Epidermal melanocyte (primary cell): ENCODE measurements around the gene CSTB.

Experiments
- DNase-seq: peaks from one replicate; pipeline ENCODE4 v3.0.0; 2011; ENCODE audit warnings: low spot score; ENCODE audit not compliant: insufficient read length

Gene CSTB

DNA sequence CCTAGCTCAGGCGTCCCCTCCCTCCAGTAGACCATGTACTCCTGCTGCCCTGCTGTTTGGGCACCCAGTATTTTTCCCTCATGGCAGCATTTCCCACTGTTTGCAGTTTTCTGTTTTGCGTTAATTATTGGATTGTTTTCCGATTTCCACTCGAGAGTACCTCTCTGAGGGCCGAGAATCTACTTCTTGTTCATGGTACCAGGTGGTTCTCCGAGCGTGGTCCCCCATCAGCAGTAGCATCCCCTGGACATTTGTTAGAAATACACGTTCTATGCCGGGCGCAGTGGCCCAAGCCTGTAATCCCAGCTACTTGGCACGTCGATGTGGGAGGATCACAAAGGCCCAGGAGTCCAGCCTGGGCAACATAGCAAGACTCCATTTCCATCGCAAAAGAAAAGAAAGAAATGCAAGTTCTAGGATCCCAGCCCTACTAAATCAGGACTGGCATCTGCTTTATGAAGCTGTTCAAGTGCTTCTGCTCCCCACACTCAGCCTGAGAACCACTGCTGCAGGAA is 14.0 kb upstream of the CSTB start:
- DNase-seq, result no peak

DNA sequence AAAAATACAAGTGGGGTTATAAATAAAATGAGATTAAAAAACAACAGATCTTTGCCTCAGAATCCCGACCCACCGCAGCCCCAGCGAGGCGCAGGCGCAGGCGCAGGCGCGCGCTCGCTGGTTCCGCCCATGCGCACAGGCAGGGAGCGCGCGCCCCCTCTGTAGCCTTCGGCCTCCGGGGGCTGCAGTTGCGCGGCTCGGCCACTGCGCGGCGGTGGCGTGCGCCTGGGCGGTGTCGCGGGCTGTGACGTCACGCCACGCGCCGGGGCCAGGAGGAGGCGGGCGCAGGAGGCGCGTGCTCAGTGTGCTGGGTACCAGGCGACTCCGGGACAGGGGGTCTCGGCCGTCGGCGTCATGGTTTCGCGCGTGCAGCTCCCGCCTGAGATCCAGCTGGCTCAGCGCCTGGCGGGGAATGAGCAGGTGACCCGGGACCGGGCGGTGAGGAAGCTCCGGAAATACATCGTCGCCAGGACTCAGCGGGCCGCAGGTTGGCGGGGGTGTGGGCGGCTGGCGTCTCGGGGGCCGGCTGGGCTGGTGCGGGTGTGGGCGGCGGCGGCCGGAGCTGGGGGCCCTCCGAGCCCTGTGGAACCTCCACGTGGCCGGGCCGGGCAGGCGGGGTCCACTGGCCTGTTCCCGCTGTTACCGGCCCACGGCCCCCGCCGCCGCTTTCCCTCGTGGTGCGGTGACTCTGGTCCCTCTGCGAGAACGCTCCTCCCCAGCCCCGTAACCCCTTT is 13.3 kb upstream of the CSTB start, which contains the start of gene RRP1:
TSS of gene RRP1 (plus strand) at position 302 of the 734 bp plus-strand sequence. CDS start at position 355, 53 bp downstream.
- peak; percentile 97 for DNase-seq

DNA sequence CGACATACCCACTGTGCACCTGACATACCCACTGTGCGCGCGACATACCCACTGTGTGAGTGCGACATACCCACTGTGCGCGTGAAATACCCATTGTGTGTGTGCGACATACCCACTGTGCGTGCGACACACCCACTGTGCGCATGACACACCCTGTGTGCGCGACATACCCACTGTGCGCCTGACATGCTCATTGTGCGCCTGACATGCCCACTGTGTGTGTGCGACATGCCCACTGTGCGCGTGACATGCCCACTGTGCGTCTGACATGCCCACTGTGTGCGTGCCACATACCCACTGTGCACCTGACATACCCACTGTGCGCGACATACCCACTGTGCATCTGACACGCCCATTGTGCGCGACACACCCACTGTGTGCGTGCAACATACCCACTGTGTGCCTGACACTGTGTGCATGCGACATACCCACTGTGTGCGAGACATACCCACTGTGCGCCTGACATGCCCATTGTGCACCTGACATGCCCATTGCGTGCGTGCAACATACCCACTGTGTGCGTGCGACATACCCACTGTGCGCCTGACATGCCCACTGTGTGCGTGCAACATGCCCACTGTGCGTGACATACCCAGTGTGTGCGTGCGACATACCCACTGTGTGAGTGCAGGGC is 10.8 kb upstream of the CSTB start:
- no peak for DNase-seq

DNA sequence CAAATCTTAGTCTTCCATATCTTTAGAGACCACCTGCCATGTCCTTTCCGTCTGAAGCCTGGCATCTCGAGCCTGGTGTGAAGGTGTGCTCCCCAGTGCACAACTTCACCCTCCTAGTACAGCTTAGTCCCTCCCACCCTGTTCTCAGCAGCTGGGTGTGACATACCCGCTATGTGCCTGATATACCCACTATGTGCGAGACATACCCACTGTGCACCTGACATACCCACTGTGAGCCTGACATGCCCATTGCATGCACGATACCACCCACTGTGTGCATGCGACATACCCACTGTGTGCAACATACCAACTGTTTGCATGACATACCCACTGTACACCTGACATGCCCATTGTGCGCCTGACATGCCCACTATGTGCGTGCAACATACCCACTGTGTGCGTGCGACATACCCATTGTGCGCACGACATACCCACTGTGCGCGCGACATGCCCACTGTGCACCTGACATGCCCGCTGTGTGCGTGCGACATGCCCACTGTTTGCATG is 10.2 kb upstream of the CSTB start:
- no peak for DNase-seq

DNA sequence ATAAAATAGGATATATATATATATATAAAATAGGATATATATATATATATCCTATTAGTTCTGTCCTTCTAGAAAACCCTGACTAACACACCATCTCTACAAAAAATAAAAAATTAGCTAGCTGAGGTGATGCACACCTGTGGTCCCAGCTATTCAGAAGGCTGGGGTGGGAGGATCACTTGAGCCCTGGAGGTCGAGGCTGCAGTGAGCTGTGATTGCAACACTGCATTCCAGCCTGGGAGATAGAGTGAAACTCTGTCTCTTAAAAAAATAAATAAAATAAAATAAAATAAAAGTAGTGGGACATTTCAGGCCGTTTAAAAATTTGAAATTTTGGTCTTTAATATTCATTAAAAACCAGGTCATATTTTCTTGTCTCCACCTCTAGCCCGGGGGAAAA is 9.0 kb upstream of the CSTB start:
- DNase-seq, result no peak

DNA sequence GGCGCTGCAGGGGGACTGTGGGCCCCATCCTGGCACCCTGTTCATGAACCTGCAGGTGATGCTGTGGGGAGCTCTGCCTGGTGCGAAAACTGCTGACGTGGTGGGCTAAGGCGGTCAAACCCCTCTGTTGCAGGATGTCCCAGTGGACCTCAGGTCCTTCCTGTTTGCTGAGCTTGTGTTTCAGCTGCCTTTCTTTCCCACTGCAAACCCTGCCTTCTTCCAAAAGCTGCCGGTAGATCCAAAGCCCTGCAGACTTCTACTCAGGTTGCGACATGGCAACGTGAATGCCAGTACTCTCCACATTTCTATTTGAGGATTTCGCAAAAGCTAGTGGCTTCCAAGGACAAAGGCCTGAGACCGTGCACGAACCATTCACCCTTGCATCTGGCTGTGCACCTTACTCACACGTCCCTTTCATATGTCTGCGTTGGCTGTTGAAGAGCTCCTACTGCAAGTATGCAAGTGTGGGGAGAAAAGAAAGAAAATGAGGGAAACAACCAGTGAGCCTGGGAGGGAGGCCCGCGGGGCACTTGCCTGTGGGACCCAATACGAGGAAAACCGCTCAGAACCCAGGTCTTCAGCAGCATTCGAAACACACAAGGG is 7.1 kb upstream of the CSTB start:
- no peak for DNase-seq

DNA sequence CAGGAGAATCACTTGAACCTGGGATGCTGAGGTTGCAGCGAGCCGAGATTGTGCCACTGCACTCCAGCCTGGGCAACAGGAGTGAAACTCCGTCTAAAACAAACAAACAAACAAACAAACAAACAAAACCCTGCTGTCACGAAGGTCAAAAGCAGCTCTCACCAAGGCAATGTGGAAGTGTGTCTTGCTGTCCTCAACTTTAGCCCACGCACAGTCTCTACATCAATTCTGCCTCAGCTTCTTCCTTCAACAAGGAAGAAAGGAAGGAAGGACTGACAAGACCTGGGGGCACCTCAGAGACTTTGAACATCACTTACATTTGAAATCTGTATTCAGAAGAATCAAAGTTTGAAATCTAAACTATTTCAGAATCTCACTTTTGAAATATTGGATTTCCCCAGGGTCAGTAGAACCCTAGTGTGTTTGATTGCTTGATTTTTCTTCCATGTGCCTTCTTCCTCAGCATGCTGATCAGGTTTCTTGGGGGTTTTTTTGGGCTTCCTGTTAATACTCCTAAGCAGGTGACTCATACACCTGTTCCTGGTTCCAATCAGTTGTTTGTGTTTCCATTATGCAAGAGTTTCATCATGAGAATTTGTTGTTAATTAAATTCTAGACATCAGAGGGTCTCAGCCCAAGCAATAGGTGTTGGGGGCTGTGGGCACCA is 6.5 kb upstream of the CSTB start:
- no peak for DNase-seq

DNA sequence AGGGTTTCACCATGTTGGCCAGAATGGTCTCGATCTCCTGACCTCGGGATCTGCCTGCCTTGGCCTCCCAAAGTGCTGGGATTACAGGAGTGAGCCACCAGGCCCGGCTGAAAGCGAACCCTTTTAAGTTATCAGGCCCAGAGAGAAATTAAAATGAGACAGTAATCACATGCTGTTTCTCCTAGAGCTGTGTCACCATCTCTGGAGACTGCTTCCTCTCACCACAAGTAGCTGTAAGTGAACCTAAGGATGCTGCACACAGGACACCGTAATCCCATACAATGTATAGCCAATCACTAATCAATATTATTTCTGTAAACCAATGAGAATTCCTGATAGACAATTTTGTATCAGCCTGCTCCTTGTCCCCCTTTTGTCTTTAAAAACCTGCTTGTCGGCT is 5.7 kb upstream of the CSTB start:
- DNase-seq, result no peak

DNA sequence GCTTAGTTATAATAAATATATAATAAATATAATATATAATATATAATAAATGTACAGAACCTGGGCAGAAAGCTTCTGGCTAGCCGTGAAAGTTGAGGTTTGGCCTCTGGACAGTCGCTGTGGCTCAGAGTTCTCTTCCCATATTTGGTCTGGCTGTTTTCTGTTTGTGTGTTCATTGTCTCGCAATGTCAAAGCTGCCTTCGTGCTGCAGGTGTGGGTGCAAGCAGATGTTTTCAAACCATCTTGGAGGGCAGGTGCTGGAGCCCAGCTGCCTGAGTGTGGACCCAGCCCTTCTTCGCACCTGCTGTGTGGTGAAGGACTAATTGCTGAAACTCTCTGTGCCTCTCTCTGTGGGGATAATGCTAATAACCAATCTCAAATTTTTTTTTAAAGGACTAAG is 3.6 kb upstream of the CSTB start:
- no peak for DNase-seq

DNA sequence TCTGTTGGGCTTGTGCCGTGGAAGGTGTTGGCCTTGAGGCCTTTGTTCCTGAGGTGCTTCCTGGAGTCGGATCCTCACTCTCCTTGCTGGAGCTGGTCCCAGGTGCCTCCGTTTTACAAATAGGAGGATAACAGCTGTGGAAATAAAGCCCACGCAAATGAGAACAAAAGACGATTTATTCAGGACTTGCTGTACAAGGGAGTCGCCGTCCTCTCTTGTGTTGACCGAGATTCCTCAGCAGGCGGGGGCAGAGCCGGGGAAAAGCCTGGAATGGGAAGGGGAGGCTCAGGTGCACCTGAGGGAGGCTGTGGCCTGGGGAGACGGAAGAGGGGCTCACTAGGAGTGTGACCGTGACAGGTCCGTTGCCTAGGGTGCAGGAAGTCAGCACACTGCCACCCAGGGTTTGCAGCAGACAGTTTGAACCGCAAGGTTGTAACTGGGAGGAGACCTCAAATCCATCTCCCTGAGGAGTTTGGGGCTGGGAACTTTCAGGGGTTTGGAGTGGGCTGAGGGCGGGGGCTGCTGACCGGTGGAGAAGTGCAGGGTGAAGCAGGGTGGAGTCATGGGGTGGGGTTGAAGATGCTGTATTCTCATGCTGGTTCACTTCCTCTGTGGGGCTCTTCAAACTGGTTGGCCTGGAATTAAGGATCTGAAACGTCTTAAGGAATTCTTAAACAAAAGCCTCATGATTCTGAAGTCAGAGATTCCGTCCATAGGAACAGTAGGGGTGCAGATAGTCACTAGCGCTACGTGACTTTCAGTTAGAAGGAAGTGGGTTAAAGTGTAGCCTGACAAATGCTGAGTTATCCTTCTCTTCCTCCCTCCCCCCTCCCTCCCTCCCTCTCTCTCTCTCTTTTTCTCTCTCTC is 2.6 kb upstream of the CSTB start:
- no peak for DNase-seq

DNA sequence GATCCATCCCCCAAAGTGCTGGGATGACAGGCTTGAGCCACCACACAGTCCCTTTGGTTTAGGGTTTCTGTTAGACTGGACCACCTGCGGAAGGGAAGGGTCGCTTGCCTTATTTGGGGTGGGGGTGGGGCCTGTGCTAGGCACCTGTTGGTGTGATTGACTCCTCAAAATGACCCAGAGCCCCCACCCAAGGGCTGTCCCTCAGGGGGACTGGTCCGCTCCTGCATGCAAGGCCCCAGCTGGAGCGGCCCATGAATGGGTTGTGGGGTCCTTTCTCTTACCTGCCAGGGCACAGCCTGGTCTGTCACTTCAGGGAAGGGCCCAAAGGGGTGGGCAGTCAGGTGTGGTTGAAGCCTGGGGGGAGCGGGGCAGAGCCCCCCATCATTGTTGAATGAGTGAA is 1.8 kb upstream of the CSTB start:
- DNase-seq, result no peak

DNA sequence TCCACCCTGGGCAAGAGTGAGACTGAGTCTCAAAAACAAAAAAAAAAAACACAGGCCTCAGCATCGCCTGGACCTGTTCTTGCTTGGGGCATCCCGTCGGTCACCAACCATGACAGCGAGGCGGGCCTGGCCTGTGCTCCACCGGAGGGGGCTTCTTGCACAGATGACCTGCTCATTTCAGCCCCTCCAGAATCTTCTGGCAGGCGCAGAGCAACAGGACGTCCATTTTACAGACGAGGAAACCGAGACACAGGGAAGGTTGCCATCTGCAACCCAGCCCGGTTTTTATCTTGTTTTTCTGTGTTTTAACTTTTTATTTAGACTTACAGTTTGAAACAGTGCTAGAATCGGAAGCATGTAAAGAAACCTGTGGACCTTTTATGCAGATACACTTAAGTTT is 918 bp downstream of the CSTB start:
- DNase-seq, result no peak

DNA sequence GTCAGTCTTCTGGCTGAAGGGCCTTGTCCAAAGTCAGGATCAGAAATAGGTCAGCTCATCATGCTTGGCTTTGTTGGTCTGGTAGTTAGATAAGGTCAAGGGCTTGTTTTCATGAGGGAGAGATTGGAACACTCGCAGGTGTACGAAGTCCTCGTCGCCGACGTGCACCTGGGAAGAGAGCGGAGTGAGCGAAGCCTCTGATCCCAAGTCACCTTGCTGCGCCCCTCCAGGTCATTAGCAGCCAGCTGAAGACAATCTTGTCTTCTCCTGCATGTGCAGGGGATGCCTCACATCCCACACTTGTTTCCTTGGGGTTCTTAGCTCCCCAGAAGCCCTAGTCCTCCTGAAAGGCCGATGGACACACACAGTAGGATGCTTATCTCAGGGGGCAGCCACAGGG is 1.9 kb downstream of the CSTB start:
- DNase-seq, result no peak

DNA sequence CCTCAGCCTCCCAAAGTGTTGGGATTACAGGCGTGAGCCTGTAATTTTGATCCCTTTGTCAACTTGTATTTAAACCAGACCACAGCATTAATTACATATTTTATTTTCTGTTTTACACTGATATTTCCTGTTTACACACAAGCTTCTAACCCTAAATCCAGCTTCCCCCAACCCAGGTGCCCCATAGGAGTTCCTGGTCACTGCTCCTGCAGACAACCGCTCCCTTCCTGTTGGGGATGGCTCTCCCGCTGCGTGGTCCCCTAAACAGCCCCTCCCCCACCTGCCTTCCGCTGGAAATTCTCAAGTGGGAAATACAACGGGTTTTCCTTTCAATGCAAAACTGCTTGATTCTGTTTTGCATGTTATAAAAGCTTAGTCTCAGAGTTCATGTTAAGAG is 3.7 kb downstream of the CSTB start:
- no peak for DNase-seq

DNA sequence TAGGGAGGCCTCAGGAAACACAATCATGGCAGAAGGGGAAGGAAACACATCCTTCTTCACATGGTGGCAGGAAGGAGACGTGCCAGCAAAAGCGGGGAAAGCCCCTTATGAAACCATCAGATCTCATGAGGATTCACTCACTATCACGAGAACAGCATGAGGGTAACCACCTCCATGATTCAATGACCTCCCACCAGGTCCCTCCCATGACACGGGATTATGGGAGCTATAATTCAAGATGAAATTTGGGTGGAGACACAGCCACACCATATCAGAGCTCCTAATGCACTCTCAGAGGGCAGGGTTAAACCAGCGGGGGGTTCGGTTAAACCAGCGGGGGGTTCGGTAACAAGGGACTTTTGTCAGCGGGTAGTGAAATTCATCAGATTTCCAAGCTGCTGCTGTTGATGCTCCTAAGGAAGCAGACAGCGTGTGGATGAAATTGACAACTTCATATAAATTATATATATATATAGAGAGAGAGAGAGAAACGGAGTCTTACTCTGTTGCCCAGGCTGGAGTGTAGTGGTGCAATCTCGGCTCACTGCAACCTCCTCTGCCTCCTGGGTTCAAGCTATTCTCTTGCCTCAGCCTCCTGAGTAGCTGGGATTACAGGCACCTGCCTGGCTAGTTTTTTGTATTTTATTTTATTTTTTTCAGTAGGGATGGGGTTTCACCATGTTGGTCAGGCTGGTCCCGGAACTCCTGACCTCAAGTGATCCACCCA is 4.2 kb downstream of the CSTB start:
- DNase-seq, result no peak

DNA sequence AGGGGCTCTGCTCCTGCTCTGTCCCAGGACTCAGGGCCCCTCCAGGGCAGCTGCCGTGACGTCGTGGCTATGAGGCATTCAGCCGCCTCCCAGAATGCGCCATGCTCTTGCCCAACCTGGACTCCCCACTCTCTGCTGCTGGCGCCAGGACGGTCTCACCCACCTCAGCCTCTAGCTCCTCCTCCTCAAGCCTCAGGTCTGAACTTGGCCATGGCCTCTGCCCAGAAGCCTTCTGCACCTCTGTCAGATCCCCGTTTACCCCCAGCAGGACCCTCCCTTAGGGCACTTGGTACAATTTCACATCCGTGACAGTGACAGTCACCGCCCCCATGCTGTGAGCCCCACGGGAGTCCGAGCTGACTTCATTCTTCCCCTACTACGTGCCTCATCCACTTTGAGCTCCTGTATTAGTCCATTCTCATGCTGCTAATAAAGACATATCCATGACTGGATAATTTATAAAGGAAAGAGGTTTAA is 4.9 kb downstream of the CSTB start:
- no peak for DNase-seq

DNA sequence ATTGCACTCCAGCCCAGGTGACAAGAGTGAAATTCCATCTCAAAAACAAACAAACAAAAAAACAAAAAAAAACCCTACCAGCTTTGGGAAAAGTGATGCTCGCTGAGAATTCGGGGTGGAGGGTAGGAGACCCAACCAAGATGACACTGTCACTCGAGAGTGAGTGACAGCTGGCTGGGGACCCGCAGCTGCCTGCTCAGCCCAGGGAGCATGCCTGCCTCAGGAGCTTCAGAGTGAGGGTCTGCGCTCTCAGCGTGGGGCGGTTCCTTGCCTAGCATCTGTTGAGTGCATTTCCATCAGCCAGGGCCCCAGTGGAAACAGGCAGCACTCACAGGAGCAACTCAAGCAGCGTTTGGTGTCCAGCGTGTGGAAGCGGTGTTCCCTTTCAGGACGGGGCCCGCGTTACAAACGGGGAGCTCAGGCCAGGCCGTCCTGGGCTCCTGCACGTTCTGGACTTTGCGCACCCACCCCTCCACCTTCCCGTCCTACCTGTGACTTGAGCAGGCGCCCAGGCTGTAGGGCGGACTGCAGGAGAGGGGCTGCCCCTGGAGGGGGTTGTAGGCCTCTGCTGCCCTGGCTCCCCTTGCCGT is 5.9 kb downstream of the CSTB start:
- DNase-seq, result no peak

DNA sequence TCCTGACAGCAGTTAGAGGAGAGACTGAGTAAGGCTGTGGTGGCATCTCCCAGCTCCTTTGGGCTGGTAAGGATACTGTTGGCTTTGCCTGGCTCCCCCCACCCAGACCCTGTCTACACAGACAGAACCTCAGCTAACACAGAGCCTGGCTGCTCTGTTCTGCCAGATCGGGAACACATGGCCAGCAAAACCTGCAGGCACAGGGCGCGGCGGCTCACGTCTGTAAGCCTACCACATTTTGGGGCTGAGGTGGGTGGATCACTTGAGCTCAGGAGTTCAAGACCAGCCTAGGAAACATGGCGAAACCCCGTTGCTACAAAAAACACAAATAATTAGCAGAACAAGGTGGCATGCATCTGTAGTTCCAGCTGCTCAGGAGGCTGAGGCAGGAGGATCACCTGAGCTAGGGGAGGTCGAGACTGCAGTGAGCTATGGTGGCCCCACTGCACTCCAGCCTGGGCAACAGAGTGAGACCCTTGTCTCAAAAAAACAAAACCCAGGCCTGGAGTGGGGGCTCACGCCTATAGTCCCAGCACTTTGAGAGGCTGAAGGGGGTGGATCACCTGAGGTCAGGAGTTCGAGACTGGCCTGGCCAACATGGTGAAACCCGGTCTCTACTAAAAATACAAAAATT is 6.7 kb downstream of the CSTB start:
- DNase-seq, result no peak

DNA sequence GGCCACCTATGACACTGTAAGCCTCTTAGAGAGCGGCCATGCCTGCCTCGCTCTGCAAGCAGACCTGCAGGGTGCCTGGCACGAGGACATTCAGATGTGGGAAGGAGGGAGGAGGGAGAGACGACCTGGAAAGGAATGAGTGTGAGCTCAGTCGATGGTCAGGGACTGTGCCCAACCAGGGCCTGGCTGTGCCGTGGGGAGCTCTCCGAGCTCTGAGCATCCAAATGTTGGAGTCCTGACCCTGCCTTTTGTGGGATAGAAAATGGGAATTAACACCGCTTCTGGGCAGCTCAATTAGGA is 7.3 kb downstream of the CSTB start:
- DNase-seq, result no peak
